Iris pigment epithelial cell (primary cell): ENCODE measurements around the gene GOLPH3L.
"Not testable (repeated sequence)": the region's sequence is repeated elsewhere in the genome, so short reads cannot be mapped to it uniquely, and the experiment has no call there.

ENCODE experiments used
- DNase-seq: peaks from one replicate; pipeline ENCODE4 v3.0.0-alpha.2; 2011; ENCODE audit warnings: low read depth

Gene GOLPH3L

DNA sequence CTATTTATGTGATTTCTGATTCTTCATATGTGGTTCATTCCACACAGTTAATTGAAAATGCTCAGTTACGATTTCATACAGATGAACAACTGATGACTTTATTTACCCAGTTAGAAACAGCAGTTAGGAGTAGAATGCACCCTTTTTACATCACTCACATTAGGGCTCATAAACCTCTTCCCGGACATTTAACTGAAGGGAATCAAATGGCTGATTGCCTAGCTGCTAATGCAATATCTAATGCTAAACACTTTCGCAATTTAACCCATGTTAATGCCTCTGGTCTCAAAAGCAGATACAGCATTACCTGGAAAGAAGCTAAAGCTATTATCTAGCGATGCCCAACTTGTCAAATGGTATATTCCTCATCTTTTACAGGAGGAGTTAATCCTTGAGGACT lies 39.9 kb downstream of the GOLPH3L start:
- peak; percentile 21 for DNase-seq

DNA sequence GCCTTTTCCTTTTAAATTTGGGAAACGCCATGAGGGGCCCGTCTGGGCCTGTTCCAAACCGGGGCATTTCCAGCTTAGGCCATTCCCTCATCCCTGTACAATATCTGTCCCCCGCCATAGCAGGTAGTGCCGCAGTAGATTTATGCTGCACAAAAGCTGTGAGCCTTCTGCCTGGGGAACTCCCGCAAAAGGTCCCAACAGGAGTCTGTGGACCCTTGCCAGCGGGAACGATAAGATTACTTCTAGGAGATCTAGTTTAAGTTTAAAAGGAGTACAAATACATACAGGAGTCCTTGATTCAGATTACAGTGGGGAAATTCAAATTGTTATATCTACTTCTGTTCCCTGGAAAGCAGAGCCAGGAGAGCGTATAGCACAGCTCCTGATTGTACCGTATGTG lies 42.3 kb downstream of the GOLPH3L start:
- DNase-seq, result not testable (repeated sequence)

DNA sequence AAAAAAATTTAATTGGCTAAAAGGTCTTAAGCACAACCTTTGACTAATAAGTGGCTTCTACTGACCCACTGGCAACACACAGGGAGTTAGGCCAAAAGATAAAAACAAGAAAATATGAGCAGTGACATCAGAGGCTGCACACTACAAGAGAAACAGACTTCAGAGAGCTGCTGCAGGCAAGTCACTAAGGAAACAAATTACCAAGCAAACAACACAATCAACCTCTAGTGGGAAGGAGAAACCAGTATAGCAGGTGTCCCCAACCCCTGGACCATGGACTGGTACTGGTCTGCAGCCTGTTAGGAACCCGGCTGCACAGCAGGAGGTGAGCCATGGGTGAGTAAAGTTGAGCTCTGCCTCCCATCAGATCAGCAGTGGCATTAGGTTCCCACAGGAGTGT lies 46.8 kb downstream of the GOLPH3L start:
- DNase-seq, result peak; percentile 15

DNA sequence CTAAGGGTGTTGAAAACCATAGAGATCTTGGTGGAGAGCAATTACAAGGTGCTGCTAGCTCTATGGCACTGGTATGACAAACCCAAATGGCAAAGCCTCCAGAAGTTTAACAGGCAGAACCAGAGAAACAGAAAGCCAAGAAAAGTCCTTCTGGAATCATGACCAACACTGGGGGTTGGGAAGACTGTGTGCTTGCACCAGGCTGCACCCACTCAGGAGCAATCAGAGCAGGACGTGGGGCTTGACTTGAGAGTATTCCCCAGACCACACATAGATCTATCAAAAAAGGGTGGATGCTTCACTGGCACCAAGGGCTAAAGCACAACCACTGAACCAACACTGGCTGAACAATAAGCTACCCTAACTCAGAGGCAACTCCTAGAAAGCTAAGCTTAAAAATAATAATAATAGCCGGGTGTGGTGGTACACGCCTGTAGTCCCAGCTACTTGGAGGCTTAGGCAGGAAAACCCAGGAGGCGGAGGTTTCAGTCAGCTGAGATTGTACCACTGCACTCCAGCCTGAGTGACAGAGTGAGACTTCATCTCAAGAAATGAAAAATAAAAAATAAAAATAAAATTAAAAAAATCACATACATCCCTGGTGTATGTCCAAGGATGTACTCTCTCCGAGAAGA lies 47.4 kb downstream of the GOLPH3L start:
- no peak for DNase-seq

DNA sequence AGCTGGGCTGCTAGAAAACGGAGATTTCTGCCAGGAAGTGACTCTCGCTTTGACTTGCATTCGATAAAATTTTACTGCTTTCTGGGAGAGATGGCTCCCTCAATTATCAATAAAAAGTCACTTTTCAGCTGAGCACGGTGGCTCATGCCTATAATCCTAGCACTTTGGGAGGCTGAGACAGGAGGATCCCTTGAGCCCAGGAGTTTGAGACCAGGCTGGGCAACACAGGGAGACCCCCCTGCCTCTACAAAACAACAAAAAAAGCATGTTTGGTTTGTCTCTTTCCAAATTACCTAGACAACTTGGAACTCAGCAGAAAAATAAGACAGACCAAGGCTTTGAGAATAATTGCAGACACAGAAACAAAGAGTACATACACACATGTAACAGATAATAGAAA lies 54.7 kb downstream of the GOLPH3L start:
- no peak for DNase-seq

DNA sequence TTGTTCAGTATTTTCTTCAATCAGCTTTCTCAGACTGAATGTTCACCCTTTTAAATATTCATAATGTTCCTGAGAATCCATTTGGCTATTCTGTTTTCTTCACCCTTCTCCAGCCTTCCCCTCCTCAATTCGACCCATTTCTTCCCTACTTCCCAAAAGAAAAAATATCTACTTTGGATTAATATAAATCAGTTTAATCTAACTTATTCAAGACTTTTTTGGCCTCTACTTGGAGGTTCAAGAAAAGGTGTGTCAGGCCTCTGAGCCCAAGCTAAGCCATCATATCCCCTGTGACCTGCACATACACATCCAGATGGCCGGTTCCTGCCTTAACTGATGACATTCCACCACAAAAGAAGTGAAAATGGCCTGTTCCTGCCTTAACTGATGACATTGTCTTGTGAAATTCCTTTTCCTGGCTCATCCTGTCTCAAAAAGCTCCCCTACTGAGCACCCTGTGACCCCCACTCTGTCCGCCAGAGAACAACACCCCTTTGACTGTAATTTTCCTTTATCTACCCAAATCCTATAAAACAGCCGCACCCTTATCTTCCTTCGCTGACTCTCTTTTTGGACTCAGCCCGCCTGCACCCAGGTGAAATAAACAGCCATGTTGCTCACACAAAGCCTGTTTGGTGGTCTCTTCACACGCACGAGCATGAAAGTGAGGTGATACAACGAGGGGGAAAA lies 55.7 kb downstream of the GOLPH3L start:
- DNase-seq, result not testable (repeated sequence)

DNA sequence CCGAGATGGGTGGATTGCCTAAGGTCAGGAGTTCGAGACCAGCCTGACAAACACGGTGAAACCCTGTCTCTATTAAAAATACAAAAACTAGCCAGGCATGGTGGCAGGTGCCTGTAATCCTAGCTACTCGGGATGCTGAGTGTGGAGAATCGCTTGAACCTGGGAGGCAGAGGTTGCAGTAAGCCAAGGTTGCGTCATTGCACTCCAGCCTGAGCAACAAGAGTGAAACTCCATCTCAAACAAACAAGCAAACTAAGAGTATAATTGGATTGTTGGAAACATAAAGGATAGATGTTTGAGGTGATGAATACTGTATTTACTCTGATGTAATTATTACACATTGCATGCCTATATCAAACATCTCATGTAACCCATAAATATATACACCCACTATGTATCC lies 58.5 kb downstream of the GOLPH3L start:
- DNase-seq, result not testable (repeated sequence)

DNA sequence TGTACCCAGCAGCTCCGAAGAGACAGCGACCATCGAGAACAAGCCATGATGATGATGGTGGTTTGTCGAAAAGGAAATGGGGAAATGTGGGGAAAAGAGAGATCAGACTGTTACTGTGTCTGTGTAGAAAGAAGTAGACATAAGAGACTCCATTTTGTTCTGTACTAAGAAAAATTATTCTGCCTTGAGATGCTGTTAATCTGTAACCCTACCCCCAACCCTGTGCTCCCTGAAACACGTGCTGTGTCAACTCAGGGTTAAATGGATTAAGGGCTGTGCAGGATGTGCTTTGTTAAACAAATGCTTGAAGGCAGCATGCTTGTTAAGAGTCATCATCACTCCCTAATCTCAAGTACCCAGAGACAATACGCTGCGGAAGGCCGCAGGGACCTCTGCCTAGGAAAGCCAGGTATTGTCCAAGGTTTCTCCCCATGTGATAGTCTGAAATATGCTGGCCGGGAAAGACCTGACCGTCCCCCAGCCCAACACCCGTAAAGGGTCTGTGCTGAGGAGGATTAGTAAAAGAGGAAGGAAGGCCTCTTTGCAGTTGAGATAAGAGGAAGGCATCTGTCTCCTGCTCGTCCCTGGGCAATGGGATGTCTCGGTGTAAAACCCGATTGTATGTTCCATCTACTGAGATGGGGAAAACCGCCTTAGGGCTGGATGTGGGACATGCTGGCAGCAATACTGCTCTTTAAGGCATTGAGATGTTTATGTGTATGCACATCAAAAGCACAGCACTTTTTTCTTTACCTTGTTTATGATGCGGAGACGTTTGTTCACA lies 61.9 kb downstream of the GOLPH3L start:
- not testable (repeated sequence) for DNase-seq

DNA sequence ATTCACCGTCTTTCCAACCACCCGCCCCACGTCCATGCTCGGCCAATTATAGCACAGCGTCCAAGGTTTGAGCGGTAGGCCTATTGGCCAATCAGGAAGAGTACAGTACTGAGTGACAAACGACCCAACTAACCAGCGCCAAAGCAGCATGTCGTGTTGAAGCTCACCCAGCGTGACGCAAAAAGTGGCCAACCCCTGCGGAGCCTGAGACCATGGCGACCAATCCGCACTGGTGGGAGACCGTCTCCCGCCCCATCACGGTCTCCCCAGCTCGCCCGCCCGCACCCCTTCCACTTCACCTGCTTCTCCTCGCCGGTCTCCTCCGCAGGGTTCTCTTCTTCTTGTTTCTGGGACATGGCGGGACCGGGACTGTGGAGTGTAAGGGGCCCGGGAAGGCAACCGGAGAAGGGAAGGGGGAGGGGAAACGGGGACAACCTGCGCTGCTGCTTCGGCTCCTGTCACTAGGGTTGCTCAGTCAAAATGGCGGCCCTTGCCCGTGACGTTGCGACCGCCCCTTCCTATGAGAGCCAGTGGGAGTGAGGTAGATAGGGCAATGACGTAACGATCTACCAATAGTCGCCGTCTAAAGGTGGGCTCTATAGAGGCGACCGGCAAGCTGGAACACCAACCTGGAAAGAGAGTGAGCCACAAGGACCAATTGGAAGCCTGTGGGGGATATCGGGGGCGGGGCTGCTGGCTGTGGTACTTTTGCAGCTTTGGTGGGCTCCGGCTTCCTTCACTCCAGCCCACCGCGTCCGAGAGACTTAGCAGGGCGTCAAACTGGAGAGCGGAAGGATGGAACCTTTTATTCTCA lies 67.6 kb downstream of the GOLPH3L start, which contains the start of gene ENSA:
ENSA (minus strand) TSS at position 498 of the 814 bp plus-strand sequence; CDS start at position 356, 142 bp downstream.
- DNase-seq, result peak; percentile 100

DNA sequence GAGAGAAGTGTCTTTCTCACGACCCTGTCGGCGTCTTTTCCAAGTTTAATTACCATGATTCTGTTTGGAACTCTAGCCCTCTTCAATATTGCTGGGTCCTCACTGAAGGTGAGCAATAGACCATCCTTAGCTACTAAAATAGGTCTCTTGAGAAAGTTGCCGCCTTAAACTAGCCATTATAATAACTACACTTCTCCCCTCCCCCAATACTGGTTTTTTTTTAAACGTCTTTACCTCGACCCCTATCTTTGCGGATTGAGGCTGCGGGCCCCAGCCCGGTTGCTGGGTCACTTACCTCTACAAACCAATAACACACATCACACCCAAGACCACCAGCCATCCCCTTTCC lies 68.2 kb downstream of the GOLPH3L start:
- DNase-seq, result no peak

DNA sequence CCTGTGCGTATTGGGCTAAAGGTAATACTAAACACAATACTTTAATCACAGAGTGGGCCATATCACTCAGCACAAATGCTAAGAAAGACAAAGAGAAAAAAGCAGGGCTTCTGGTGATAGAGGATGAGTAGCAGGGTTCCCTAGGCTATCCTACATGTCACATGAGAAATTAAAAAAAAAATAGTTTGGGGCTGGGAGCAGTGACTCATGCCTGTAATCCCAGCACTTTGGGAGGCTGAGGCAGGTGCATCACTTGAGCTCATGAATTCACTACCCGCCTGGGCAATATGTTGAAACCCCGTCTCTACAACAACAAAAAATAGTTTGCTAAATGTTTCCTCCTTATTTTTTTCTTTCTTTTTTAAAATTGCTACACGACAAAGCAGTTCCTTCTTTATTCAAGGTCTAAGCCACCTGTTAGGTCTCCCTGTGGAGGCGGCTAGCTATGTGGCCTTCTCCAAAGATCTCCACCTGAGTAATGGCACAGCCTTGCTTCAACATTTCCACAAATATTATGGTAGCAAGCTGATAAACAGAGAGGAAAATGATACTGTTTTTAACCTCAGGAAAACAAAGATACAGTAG lies 69.0 kb downstream of the GOLPH3L start:
- no peak for DNase-seq

DNA sequence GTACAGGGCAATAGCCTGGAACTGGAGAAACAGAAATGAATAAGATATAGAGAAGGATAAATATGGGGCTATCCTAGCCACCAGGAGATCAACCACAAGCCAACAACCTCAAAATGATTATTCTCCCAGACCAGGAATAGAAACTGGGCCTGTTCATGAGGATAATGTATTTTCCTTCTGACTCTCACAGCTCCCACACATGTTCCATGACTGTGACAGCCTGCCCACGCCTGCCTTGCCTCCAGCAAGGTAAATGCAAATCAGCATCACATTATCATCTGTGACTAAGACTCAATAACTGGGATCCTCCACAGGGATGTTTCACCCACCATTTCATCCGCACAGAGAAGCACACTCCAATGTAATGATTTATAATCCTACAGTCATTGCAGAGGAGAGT lies 70.8 kb downstream of the GOLPH3L start:
- DNase-seq, result no peak

DNA sequence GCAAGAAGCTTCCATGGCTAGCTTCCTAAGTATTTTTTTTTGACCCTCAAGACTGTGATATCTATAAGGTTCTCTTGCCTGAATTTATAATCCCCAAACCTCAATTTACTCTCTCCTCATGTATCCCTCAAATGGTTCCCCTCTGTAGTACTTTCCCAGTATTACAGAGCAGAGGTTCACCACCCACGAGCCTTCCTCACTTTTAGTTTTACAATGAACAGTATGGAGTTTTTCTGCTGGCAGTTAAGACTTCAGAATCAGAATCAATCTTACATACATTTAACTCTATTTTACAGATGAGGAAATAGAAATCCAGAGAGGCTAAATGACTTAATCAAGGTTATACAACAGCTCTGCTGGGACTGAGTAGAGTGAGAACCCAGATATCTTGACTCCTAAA lies 72.4 kb downstream of the GOLPH3L start:
- not testable (repeated sequence) for DNase-seq

DNA sequence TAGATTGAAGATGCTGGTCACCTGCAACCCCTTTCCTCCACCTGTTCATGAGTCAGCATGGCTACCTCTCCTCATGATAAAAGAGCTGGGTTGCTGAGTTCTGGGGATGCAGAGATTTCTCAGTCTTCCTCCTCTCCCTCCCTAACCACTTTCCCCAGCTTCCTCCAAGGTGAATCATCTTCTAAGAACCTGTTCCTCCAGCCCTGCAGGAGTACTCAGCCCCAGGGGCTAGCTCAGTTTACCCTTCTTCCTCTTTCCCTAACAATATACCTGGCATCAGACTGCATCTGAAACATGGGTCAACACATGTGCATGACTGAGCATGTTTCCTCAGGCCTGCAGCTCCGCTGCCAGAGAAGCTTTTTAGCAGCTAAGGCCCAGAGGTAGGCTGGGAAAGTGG lies 72.8 kb downstream of the GOLPH3L start:
- DNase-seq, result not testable (repeated sequence)

DNA sequence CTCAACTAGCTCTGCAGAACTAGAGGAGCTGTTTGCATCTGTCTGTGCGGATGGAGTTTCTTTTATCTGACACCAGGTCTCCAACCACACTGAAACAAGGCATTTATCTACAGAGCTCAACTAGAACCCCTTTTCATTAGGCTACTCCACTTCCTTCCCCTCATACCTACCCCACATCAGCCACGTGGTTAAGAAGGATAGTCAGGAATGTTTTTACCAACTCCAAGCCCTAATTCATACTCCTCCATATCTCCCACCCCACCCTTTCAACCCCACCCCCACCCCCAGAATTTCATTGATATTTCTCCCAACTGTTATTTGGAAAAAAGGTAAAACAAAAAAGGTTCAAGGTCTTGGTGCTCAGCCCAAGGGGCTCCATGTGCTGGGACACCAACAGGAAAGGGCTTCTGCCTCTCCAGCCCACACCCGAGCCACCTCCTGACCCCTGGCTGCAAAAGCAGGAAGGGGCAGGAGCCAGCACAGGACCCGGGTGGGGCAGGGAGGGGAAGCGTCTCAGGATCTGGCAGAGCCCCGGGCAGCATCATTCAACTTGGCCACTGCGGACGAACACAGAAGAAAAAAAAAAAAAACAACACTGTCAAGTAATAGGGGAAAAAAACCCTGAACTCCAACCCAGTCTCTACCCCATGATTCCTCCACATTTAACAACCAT lies 74.5 kb downstream of the GOLPH3L start:
- no peak for DNase-seq

DNA sequence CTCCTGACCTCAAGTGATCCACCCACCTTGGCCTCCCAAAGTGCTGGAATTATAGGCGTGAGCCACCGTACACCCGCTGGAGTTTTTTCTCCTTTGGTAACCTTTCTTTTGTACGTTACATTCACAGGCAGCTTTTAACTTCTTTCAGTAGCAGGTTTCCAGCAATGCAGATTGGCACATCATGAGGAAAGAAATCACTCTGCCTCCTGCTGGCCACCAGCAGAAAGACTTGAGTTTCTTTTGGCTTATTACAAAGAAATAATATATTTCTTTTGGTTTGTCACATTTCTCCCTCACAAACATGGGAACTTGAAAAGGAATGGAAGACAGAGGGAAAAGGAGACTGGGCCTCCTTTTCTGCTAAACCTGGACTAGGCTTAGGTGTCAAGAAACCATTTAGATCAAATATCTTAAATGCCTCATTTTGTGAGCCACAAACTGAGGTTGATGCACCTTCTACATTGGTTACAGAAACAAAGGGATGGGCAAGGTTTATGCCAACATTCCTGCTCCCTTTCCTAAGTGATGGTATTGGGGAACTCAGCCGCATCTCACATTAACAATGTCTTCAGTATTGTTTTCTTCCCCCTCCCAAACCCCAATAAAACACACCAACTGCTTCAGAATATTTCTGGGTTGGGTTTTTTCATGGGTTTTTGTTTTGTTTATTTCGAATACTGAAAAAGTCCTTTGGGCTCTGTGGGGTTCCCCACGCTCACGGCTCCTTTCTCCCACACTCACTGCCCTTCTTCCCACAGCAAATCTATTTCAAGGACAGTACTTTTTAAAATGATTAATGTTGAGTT lies 75.3 kb downstream of the GOLPH3L start:
- peak; percentile 81 for DNase-seq

DNA sequence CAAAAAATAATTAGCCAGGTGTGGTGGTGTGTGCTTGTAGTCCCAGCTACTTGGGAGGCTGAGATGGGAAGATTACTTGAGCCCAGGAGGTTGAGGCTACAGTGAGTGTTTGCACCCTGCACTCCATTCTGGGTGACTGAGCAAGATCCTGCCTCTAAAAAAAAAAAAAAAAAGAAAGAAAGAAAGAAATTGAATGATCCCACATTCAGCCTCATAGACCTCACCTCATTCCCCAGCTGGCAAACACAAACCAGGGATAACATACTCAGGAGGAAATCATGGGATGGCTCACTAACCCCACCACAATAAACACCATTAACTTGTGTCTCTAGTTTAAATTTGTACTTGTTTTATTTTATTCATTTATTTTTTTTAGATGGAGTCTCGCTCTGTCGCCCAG lies 76.0 kb downstream of the GOLPH3L start:
- no peak for DNase-seq

DNA sequence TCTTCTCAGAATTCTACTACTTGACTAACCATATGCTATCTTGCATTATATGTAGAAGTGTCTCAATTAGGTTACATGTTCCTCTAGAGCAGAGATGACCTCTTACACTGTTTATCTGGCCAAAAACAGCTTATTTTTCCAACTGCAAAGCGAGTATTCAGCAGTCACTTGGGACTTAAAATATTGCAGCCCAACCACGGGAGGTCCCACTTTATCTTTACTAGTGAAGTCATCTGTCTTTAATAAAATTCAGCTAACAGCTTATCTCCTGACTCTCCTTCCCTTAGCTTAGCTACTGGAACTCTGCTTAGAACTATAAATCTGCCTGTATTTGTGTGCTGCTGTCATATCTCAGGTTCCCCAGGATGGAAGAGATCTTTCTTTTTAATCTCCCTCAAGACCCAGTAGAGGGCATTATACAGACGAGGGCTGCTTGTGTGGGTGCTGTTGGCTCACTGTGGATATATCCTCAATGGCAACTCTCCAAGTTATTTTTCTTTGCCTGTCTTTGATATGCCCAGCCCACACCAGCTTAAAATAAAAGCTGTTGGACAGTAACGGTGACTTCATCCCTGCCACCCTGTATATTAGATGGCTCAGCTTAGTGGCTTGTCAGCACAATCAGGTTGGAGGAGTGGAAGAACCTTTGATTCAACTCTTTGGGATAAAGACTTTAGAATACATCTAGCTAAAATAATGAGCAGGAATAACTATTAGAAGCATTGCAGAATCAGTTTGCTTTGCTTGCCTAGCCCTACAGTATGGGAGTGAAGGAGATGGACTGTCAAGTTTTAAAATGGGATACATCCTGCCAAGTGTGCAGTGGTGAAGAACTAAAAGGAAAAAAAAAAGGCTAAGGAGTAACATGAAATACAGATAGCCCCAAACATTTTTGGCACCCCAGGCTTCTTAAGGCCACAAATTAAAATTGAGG lies 77.1 kb downstream of the GOLPH3L start:
- peak; percentile 78 for DNase-seq
